GM12878 (cell line): ENCODE data around the gene CPT2. TPM values are rescaled to one million over a fixed set of nuclear protein-coding genes. Genes with fewer than 3 reads are reported as not detected.

Source experiments
- ATF3 ChIP-seq: IDR thresholded peaks from 2 replicates; pipeline ENCODE4 v1.6.1; 2011; ENCODE audit warnings: low read depth, mild to moderate bottlenecking, low read length, moderate library complexity, borderline replicate concordance; ENCODE audit errors: extremely low read depth
- CREM ChIP-seq: IDR thresholded peaks from 2 replicates; pipeline ENCODE4 v1.6.1; 2014; ENCODE audit warnings: antibody characterized with exemption, low read depth
- HDAC6 ChIP-seq: fragments of 200-600 bp; sonication (generic); IDR thresholded peaks from one replicate; pipeline ENCODE4 v1.8.0; 2017; ENCODE audit warnings: antibody characterized with exemption; ENCODE audit not compliant: unreplicated experiment
- HDGF ChIP-seq: fragments of 450-650 bp; IDR thresholded peaks from 2 replicates; pipeline ENCODE4 v1.6.1; 2016; ENCODE audit warnings: antibody characterized with exemption
- JUND ChIP-seq: IDR thresholded peaks from 2 replicates; pipeline ENCODE4 v1.6.1; 2012; ENCODE audit warnings: low read depth, mild to moderate bottlenecking, low read length, improper control_type of control experiment, moderate library complexity
- KDM1A ChIP-seq: fragments of 200-600 bp; sonication (generic); IDR thresholded peaks from 2 replicates; pipeline ENCODE4 v1.6.1; 2016; ENCODE audit warnings: borderline replicate concordance
- LARP7 ChIP-seq: fragments of 450-650 bp; IDR thresholded peaks from 2 replicates; pipeline ENCODE4 v1.6.1; 2017; ENCODE audit warnings: mild to moderate bottlenecking
- NBN ChIP-seq: fragments of 450-650 bp; IDR thresholded peaks from 2 replicates; pipeline ENCODE4 v1.6.1; 2016
- POLR2AphosphoS5 ChIP-seq: IDR thresholded peaks from 2 replicates; pipeline ENCODE4 v1.6.1; 2011; ENCODE audit warnings: mild to moderate bottlenecking, low read length, inconsistent platforms
- POU2F2 ChIP-seq: IDR thresholded peaks from 3 replicates; pipeline ENCODE4 v1.6.1; 2011; ENCODE audit warnings: low read depth, mild to moderate bottlenecking, low read length, borderline replicate concordance
- SIX5 ChIP-seq: IDR thresholded peaks from 2 replicates; pipeline ENCODE4 v1.6.1; 2011; ENCODE audit warnings: mild to moderate bottlenecking, low read depth, low read length, moderate library complexity; ENCODE audit not compliant: severe bottlenecking
- SREBF1 ChIP-seq: IDR thresholded peaks from 2 replicates; pipeline ENCODE4 v1.6.1; 2012; ENCODE audit warnings: mild to moderate bottlenecking, low read length
- STAT3 ChIP-seq: IDR thresholded peaks from 2 replicates; pipeline ENCODE4 v1.6.1; 2011; ENCODE audit warnings: low read depth, low read length, improper control_type of control experiment
- TCF3 ChIP-seq: IDR thresholded peaks from 2 replicates; pipeline ENCODE4 v1.6.1; 2012; ENCODE audit warnings: low read depth, mild to moderate bottlenecking, low read length, borderline replicate concordance; ENCODE audit not compliant: insufficient read depth
- ZBED1 ChIP-seq: IDR thresholded peaks from 2 replicates; pipeline ENCODE4 v1.6.1; 2016; ENCODE audit warnings: borderline replicate concordance
- ZBTB4 ChIP-seq: fragments of 450-650 bp; formaldehyde crosslinking; IDR thresholded peaks from 2 replicates; pipeline ENCODE4 v1.4.0; 2022; ENCODE audit warnings: mild to moderate bottlenecking, moderate library complexity
- polyA plus RNA-seq, 11 experiments: library from polyadenylated mRNA; depleted of rRNA in 4 of 11; unstranded in 6 of 11; stranded (reverse) in 5 of 11; fragments of >200 nt; fragmentation: Nextera tagmentation in 4 of 11; fragmentation: Illumina TruSeq in 1 of 11; extraction: Ambion mirVana in 4 of 11; extraction: Trizol in 1 of 11; gene quantifications; 1 replicate in 1 of 11; 2 replicates in 10 of 11; pipeline versions ENCODE4 v1.2.1 to v1.2.3, GENCODE V29; 2011 to 2016; ENCODE audit warnings: inconsistent platforms in 2 of 11, missing spikeins in 2 of 11, low read depth in 1 of 11
- total RNA-seq, 4 experiments: library from RNA; depleted of rRNA in 3 of 4; stranded (reverse); fragments of >200 nt in 3 of 4; fragmentation: Illumina TruSeq in 1 of 4; extraction: Trizol in 1 of 4; gene quantifications; 2 replicates each; pipeline versions ENCODE4 v1.2.1 to v1.2.3, GENCODE V29; 2013 to 2021
- TF ChIP-seq, protein P1 (sequence below): fragments of 450-650 bp; IDR thresholded peaks from 2 replicates; pipeline ENCODE4 v1.6.1; 2016; ENCODE audit warnings: mild to moderate bottlenecking
- TF ChIP-seq, protein P2 (sequence below): IDR thresholded peaks from 2 replicates; pipeline ENCODE4 v1.6.1; 2012; ENCODE audit warnings: low read depth, low read length, improper control_type of control experiment
- TF ChIP-seq, protein P3 (sequence below): fragments of 150-350 bp; IDR thresholded peaks from 2 replicates; pipeline ENCODE4 v1.6.1; 2014; ENCODE audit warnings: mild to moderate bottlenecking, low read depth, low read length
- TF ChIP-seq, protein P4 (sequence below): fragments of 450-650 bp; IDR thresholded peaks from 2 replicates; pipeline ENCODE4 v1.6.1; 2017; ENCODE audit warnings: mild to moderate bottlenecking, low read depth, inconsistent platforms; ENCODE audit not compliant: poor library complexity, severe bottlenecking

The CPT2 gene
- total and polyA plus RNA-seq, 10 of the 15 experiments (the other 5 are each of a cell fraction or from before 2014, with no cell fraction given) = 10.1 to 36.2 (median 26.3) TPM

- TF ChIP-seq STAT3 (no peak), ZBED1 (no peak), SREBF1 (0 out of 2 replicates have a peak, but pooled peaks have one; percentile 19), POLR2AphosphoS5 (peak; percentile 97), NBN (peak; percentile 95), ZBTB4 (no peak), POU2F2 (peak; percentile 63; the same call in 2 of the 3 replicates), LARP7 (peak; percentile 90), ATF3 (peak; percentile 50; the same call in 1 of the 2 replicates), SIX5 (no peak), KDM1A (no peak), CREM (peak; percentile 84), HDGF (peak; percentile 97), JUND (no peak), TCF3 (no peak), HDAC6 (no peak)
- TF ChIP-seq, protein P1, sequence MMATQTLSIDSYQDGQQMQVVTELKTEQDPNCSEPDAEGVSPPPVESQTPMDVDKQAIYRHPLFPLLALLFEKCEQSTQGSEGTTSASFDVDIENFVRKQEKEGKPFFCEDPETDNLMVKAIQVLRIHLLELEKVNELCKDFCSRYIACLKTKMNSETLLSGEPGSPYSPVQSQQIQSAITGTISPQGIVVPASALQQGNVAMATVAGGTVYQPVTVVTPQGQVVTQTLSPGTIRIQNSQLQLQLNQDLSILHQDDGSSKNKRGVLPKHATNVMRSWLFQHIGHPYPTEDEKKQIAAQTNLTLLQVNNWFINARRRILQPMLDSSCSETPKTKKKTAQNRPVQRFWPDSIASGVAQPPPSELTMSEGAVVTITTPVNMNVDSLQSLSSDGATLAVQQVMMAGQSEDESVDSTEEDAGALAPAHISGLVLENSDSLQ = peak; percentile 54
- TF ChIP-seq, protein P2, sequence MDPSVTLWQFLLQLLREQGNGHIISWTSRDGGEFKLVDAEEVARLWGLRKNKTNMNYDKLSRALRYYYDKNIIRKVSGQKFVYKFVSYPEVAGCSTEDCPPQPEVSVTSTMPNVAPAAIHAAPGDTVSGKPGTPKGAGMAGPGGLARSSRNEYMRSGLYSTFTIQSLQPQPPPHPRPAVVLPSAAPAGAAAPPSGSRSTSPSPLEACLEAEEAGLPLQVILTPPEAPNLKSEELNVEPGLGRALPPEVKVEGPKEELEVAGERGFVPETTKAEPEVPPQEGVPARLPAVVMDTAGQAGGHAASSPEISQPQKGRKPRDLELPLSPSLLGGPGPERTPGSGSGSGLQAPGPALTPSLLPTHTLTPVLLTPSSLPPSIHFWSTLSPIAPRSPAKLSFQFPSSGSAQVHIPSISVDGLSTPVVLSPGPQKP = peak; percentile 77; the same call in 1 of the 2 replicates
- TF ChIP-seq, protein P3, sequence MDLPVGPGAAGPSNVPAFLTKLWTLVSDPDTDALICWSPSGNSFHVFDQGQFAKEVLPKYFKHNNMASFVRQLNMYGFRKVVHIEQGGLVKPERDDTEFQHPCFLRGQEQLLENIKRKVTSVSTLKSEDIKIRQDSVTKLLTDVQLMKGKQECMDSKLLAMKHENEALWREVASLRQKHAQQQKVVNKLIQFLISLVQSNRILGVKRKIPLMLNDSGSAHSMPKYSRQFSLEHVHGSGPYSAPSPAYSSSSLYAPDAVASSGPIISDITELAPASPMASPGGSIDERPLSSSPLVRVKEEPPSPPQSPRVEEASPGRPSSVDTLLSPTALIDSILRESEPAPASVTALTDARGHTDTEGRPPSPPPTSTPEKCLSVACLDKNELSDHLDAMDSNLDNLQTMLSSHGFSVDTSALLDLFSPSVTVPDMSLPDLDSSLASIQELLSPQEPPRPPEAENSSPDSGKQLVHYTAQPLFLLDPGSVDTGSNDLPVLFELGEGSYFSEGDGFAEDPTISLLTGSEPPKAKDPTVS = no peak
- TF ChIP-seq, protein P4, sequence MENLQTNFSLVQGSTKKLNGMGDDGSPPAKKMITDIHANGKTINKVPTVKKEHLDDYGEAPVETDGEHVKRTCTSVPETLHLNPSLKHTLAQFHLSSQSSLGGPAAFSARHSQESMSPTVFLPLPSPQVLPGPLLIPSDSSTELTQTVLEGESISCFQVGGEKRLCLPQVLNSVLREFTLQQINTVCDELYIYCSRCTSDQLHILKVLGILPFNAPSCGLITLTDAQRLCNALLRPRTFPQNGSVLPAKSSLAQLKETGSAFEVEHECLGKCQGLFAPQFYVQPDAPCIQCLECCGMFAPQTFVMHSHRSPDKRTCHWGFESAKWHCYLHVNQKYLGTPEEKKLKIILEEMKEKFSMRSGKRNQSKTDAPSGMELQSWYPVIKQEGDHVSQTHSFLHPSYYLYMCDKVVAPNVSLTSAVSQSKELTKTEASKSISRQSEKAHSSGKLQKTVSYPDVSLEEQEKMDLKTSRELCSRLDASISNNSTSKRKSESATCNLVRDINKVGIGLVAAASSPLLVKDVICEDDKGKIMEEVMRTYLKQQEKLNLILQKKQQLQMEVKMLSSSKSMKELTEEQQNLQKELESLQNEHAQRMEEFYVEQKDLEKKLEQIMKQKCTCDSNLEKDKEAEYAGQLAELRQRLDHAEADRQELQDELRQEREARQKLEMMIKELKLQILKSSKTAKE = no peak
These were observed 23.7 kb downstream of the CPT2 start, which contains the start of gene CZIB (continued) for GRCh38 chr1:53220171-53220961.
